OCI-LY1 (cell line): ENCODE results near the gene AMOT.

Experiments used
- CTCF ChIP-seq: fragments of 200-600 bp; sonication (generic), shearing (Covaris generic); IDR thresholded peaks from 2 replicates; pipeline ENCODE4 v1.5.1; 2017; ENCODE audit warnings: mild to moderate bottlenecking, antibody characterized with exemption, low read length, moderate library complexity, mixed read lengths
- EZH2 ChIP-seq: fragments of 200-600 bp; sonication (generic), shearing (Covaris generic); IDR thresholded peaks from 2 replicates; pipeline ENCODE4 v1.8.0; 2017; ENCODE audit warnings: borderline replicate concordance, mixed run types, mild to moderate bottlenecking, antibody characterized with exemption, low read length, moderate library complexity, mixed read lengths

- TF ChIP-seq CTCF (no peak), EZH2 (no peak)
Measured at GRCh38 chrX:112760697-112761096, 79.9 kb downstream of the AMOT start.
